Right cardiac atrium (tissue), 5 donors: ENCODE data around the gene OLFM1. TPM values are rescaled to one million over a fixed set of nuclear protein-coding genes. Genes with fewer than 3 reads are reported as not detected.
"Not testable (repeated sequence)": the region's sequence is repeated elsewhere in the genome, so short reads cannot be mapped to it uniquely, and the experiment has no call there.

Source experiments
- ATAC-seq, 2 donors: fragments of 200-7000 bp; cut with Tn5 transposase; one replicate each; pipeline versions ENCODE4 v1.8.0 to v1.9.1; 2020; ENCODE audit warnings: moderate library complexity in 2 of 2, mild to moderate bottlenecking in 1 of 2
- DNase-seq, 3 donors: peaks; one replicate each; pipeline ENCODE4 v3.0.0-alpha.2; 2020
- H3K27ac ChIP-seq: one replicate; pipeline ENCODE4 v1.5.1; 2013; ENCODE audit warnings: mild to moderate bottlenecking, low read length, control low read depth, moderate library complexity
- H3K27me3 ChIP-seq: one replicate; pipeline ENCODE4 v1.6.1; 2013; ENCODE audit not compliant: control insufficient read depth, insufficient read depth
- H3K4me1 ChIP-seq: one replicate; pipeline ENCODE4 v1.6.1; 2013; ENCODE audit warnings: low read length; ENCODE audit not compliant: control insufficient read depth, insufficient read depth
- H3K4me3 ChIP-seq: one replicate; pipeline ENCODE4 v1.5.1; 2013; ENCODE audit warnings: low read length, control low read depth
- H3K9me3 ChIP-seq: one replicate; pipeline ENCODE4 v1.6.1; 2013; ENCODE audit warnings: low read length; ENCODE audit not compliant: control insufficient read depth
- WGBS: extraction: QIAGEN DNeasy Blood & Tissue Kit; methylation state at CpG from one replicate; pipeline ENCODE4 v1.1.7; 2013; 5-methylcytosine and 5-hydroxymethylcytosine counted together
- intact Hi-C, 4 donors: fragments of 100-400 bp; cut with DNase I; formaldehyde crosslinking; loops; one replicate each; pipeline versions ENCODE4 v1.11.0 to v1.14.0; 2022 to 2023
- polyA plus RNA-seq: library from polyadenylated mRNA; stranded (reverse); fragments of 200-250 nt; gene quantifications from one replicate; pipeline ENCODE4 v1.2.3, GENCODE V29; 2013
- total RNA-seq, 4 donors: library from RNA; stranded (reverse); fragmentation: NEBNext Ultra II Directional; extraction: Animal tissue kit (Norgen Biotek cat#: 25700); gene quantifications; one replicate each; pipeline ENCODE4 v1.2.1, GENCODE V29; 2021
- donor health status: healthy with polysubstance abuse.
- donor health status: DM: no; HTN: yes; CAD: no.
- donor health status: DM: no; HTN: no; CAD: no.
- donor health status: DM: no; HTN: yes; CAD: no; lungs with severe emphysema.
- donor health status: DM: yes; HTN: yes; CAD: no.

OLFM1 gene
- total and polyA plus RNA-seq, 5 donors, result 8.8 to 19.1 (median 10.0) TPM

DNA sequence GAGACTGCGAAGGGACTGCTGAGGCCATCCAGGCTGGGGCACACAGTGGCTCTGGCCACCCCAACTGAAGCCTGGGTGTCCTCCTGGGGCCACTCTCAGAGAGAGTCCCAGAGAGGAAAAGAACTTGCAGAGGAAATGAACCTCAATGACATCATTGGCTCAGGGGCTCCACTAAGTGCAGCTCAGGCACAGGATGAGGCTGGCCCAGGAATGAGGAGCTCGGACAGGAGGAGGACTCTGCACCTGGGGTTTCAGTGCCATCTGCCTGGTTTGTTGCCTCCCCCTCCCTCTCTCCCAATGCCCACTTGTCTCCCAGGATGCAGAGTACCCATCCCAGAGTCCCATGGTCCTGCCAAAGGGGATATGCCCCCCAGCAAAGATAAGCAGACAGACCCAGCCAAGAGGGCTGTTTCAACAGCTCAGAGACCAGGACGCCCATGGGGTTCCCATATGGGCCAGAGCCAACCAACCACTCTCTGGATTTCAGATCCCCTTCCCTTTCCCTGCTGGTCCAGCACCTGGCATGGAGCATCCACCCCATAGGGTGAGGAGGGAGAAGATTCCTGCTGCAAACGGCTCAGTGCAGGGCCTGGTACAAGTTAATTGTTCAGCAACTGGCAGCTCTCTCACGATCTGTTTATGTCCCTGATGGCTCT is 26.9 kb upstream of the OLFM1 start:
- Histone ChIP-seq H3K9me3 (peaks cover 2% of the 10 kb centered on the region), H3K27me3 (no peaks in the 10 kb centered on the region), H3K4me3 (no peak overlapping the region), H3K27ac (no peak overlapping the region), H3K4me1 (no peaks in the 10 kb centered on the region)
- intact Hi-C loops, result no loop called here
- no peak for DNase-seq
- 58% methylated on average over 5 of the region's 5 CpGs for WGBS
- no peak for ATAC-seq

DNA sequence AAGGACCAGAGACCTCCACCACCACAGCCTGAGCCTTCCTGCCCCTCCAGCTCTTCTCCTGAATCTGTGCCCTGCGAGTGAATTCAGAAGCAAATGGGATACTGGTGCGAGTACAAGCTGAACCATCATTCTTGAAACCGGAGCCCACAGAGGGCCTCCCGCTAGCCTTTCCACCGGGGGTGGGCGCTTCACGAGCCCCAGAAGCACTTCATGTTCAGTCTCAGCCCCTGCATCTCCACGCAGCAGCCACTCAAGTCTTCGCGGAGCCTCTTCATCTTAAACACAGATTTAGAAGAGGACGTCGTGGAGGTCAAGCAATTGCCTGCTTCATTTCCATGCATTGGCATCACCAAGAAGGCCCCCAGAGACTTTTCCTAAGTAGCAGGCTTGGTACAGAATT is 26.0 kb upstream of the OLFM1 start:
- Histone ChIP-seq H3K27me3 (no peaks in the 10 kb centered on the region), H3K4me1 (no peaks in the 10 kb centered on the region), H3K27ac (no peak overlapping the region), H3K4me3 (no peak overlapping the region), H3K9me3 (peaks cover 2% of the 10 kb centered on the region)
- WGBS, result 80% methylated on average over 12 of the region's 12 CpGs
- ATAC-seq, result no peak
- intact Hi-C loops, result no loop called here
- no peak for DNase-seq

GRCh38 chr9:135062254-135062653 is 25.2 kb upstream of the OLFM1 start:
- no peaks in the 10 kb centered on the region for H3K27me3 ChIP-seq
- no peak overlapping the region for H3K4me3 ChIP-seq
- peaks cover 2% of the 10 kb centered on the region for H3K9me3 ChIP-seq
- no peaks in the 10 kb centered on the region for H3K4me1 ChIP-seq
- intact Hi-C loops, result no loop called here
- no peak for ATAC-seq
- no peak for DNase-seq
- WGBS, result 86% methylated on average over 5 of the region's 5 CpGs
- H3K27ac ChIP-seq, result no peak overlapping the region

- H3K4me1 ChIP-seq, H3K4me3 ChIP-seq, DNase-seq, H3K9me3 ChIP-seq, H3K27me3 ChIP-seq, intact Hi-C loops, H3K27ac ChIP-seq, ATAC-seq: not testable (repeated sequence)
- 69% methylated on average over 4 of the region's 4 CpGs for WGBS
These were observed 24.0 kb upstream of the OLFM1 start for GRCh38 chr9:135063466-135063865.

- H3K4me1 ChIP-seq, intact Hi-C loops, H3K27ac ChIP-seq, ATAC-seq, H3K9me3 ChIP-seq, H3K27me3 ChIP-seq, H3K4me3 ChIP-seq, DNase-seq: not testable (repeated sequence)
- WGBS, result 65% methylated on average over 4 of the region's 4 CpGs
These were observed 23.6 kb upstream of the OLFM1 start for GRCh38 chr9:135063888-135064287.

- peaks cover 2% of the 10 kb centered on the region for H3K9me3 ChIP-seq
- no peaks in the 10 kb centered on the region for H3K4me1 ChIP-seq
- no peak for ATAC-seq
- no peak overlapping the region for H3K4me3 ChIP-seq
- 75% methylated on average over 4 of the region's 4 CpGs for WGBS
- intact Hi-C loops, result no loop called here
- no peaks in the 10 kb centered on the region for H3K27me3 ChIP-seq
- no peak for DNase-seq
- no peak overlapping the region for H3K27ac ChIP-seq
These were observed 22.3 kb upstream of the OLFM1 start for GRCh38 chr9:135065151-135065550.

GRCh38 chr9:135065804-135066203 is 21.7 kb upstream of the OLFM1 start:
- H3K27ac ChIP-seq, result no peak overlapping the region
- H3K27me3 ChIP-seq, result no peaks in the 10 kb centered on the region
- intact Hi-C loops, result no loop called here
- H3K9me3 ChIP-seq, result peaks cover 2% of the 10 kb centered on the region
- no peak for DNase-seq
- 58% methylated on average over 4 of the region's 4 CpGs for WGBS
- H3K4me3 ChIP-seq, result no peak overlapping the region
- H3K4me1 ChIP-seq, result no peaks in the 10 kb centered on the region
- ATAC-seq, result no peak

GRCh38 chr9:135066291-135066690 is 21.2 kb upstream of the OLFM1 start:
- H3K27me3 ChIP-seq, result no peaks in the 10 kb centered on the region
- H3K9me3 ChIP-seq, result peaks cover 2% of the 10 kb centered on the region
- ATAC-seq (no peak), DNase-seq (no peak)
- 83% methylated on average over 7 of the region's 7 CpGs for WGBS
- H3K4me1 ChIP-seq, result no peaks in the 10 kb centered on the region
- H3K4me3 ChIP-seq, result no peak overlapping the region
- intact Hi-C loops, result no loop called here
- H3K27ac ChIP-seq, result no peak overlapping the region

GRCh38 chr9:135067096-135067710 is 20.3 kb upstream of the OLFM1 start:
- no peak for ATAC-seq
- Histone ChIP-seq H3K4me1 (no peaks in the 10 kb centered on the region), H3K27ac (no peak overlapping the region), H3K27me3 (no peaks in the 10 kb centered on the region), H3K4me3 (no peak overlapping the region), H3K9me3 (peaks cover 2% of the 10 kb centered on the region)
- 85% methylated on average over 20 of the region's 20 CpGs for WGBS
- no peak for DNase-seq
- intact Hi-C loops, result no loop called here

DNA sequence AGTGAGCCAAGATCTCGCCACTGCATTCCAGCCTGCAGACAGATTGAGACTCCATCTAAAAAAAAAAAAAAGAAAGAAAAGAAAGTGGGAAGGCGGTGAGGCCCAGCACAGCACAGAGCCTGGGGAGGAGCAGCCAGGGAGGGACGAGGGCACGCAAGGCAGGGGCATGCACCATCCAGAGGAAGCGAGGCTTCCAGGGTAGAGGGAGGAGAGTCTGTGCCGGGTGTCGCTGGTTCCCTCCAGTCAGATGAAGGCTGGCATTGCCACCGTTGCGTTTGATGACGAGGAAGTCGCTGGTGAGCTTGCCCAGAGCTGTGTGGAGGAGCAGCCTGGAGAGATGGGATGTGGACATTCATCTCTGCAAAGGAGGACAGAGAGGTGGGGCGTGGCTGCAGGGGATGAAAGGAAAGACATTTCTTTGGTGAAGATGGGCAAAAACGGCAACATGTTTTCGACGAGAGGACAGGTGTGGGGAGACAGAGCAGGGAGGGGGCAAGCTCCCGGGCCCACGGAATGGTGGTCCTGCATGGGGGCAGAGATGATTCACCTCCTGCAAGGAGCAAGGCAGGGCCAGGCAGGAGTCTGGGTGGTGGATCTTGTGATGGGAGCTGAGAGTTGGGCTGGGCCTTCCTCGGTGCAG is 18.6 kb upstream of the OLFM1 start:
- Histone ChIP-seq H3K4me3 (no peak overlapping the region), H3K9me3 (no peaks in the 10 kb centered on the region), H3K27ac (no peak overlapping the region), H3K27me3 (no peaks in the 10 kb centered on the region), H3K4me1 (no peaks in the 10 kb centered on the region)
- WGBS, result 78% methylated on average over 18 of the region's 18 CpGs
- intact Hi-C loops, result no loop called here
- no peak for DNase-seq
- no peak for ATAC-seq

DNA sequence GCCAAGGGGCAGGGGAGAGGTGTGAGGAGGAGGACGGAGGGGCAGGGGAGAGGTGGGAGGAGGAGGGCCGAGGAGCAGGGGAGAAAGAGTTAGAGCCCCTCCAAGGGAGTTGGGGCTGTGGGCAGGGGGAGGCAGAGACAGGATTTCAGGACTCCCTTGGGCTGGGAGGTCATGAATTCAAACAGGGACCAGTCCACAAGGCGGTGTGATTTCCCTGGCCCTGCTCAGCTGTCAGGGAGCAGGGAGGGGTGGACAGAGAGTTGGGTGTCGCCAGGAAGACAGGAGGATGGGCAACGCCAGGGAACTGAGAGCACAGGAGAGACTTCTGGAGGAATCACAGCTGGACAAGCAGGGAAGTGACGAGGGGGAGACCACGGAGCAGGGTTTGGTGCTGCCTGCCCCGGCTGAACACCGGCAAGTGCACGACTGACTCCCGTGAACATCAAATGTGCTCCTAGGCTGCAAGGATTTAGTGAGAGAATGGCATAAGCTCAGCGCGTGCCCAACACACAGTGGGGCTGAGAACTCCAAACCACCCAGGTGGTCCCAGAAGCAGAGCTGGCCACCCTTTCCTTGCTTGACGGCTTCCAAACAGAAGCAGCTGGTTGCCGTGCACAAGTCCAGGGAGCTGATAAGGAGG is 17.8 kb upstream of the OLFM1 start:
- 37% methylated on average over 15 of the region's 15 CpGs for WGBS
- intact Hi-C loops, result no loop called here
- H3K27me3 ChIP-seq, result no peaks in the 10 kb centered on the region
- no peaks in the 10 kb centered on the region for H3K9me3 ChIP-seq
- H3K4me1 ChIP-seq, result no peaks in the 10 kb centered on the region
- H3K4me3 ChIP-seq, result no peak overlapping the region
- no peak for ATAC-seq
- no peak overlapping the region for H3K27ac ChIP-seq
- no peak for DNase-seq
